GM12878 (cell line): Measurements from ENCODE around the gene MICAL3. TPM values are rescaled to one million over a fixed set of nuclear protein-coding genes. Genes with fewer than 3 reads are reported as not detected.

Experiments used
- ATAC-seq: fragments of 200-7000 bp; cut with Tn5 transposase; 3 replicates; pipeline ENCODE4 v1.9.1; 2020; ENCODE audit warnings: mild to moderate bottlenecking, moderate library complexity
- BruUV-seq: library from RNA; stranded (reverse); fragments of 400-500 nt; replicated peaks from 2 replicates; lab custom pipeline; 2021; lab: Mats Ljungman, UMichigan
- CTCF ChIA-PET: fragments of 300-600 bp; sonication (Branson Sonifier 250); formaldehyde crosslinking; extraction: SDS; loops from one replicate; lab custom pipeline; 2021; ENCODE audit warnings: inconsistent platforms; lab: Yijun Ruan, JAX
- POLR2A ChIA-PET: fragments of 350-600 bp; formaldehyde crosslinking; extraction: SDS; loops from one replicate; lab custom pipeline; 2021; ENCODE audit warnings: inconsistent platforms; lab: Charles Lee
- RAD21 ChIA-PET: fragments of 300-600 bp; sonication (Branson Sonifier 250); formaldehyde crosslinking; loops from one replicate; lab custom pipeline; 2023; ENCODE audit warnings: antibody characterized with exemption; ENCODE audit not compliant: unreplicated experiment; lab: Charles Lee
- SMC1A ChIA-PET: fragments of 300-600 bp; sonication (Branson Sonifier 250); formaldehyde crosslinking; loops from one replicate; lab custom pipeline; 2023; ENCODE audit not compliant: unreplicated experiment, uncharacterized antibody; lab: Charles Lee
- DNase-seq: peaks from one replicate; pipeline ENCODE4 v3.0.0-alpha.2; 2011; ENCODE audit warnings: low read depth, low spot score
- FAIRE-seq: peaks from 3 replicates; lab custom pipeline; 2011; peaks lifted over from hg19 to GRCh38; lab: Jason Lieb, UNC
- H2AFZ ChIP-seq: 2 replicates; pipeline ENCODE4 v1.6.0; 2011; ENCODE audit warnings: low read depth, low read length, control low read depth; ENCODE audit not compliant: control insufficient read depth
- H3K27ac ChIP-seq: 2 replicates; pipeline ENCODE4 v1.5.1; 2011; ENCODE audit warnings: control low read depth; ENCODE audit not compliant: control insufficient read depth, insufficient read depth
- H3K27me3 ChIP-seq, 2 experiments: replicated peaks in 1 of 2; 2 replicates each; pipeline versions ENCODE4 v1.6.0 to v1.6.1; 2011; ENCODE audit warnings: low read length in 1 of 2; ENCODE audit not compliant: control insufficient read depth in 2 of 2, insufficient read depth in 2 of 2
- H3K36me3 ChIP-seq, 2 experiments: 2 replicates each; pipeline ENCODE4 v1.5.1; 2011; ENCODE audit warnings: low read length in 1 of 2; ENCODE audit not compliant: control insufficient read depth in 2 of 2, insufficient read depth in 2 of 2
- H3K4me1 ChIP-seq: 2 replicates; pipeline ENCODE4 v1.6.1; 2011; ENCODE audit warnings: mild to moderate bottlenecking, low read length, moderate library complexity, mixed read lengths; ENCODE audit not compliant: control insufficient read depth, insufficient read depth
- H3K4me2 ChIP-seq: 2 replicates; pipeline ENCODE4 v1.6.0; 2011; ENCODE audit warnings: control low read depth; ENCODE audit not compliant: control insufficient read depth, insufficient read depth
- H3K4me3 ChIP-seq: fragments of 200-600 bp; sonication (generic); 2 replicates; pipeline ENCODE4 v1.5.1; 2016
- H3K79me2 ChIP-seq: 2 replicates; pipeline ENCODE4 v1.6.0; 2011; ENCODE audit warnings: low read length; ENCODE audit not compliant: control insufficient read depth, insufficient read depth
- H3K9ac ChIP-seq: 2 replicates; pipeline ENCODE4 v1.8.0; 2011; ENCODE audit warnings: low read length, control low read depth, mixed read lengths; ENCODE audit not compliant: control insufficient read depth, insufficient read depth
- H3K9me3 ChIP-seq: replicated peaks from 3 replicates; pipeline ENCODE4 v1.5.1; 2011; ENCODE audit warnings: mild to moderate bottlenecking, low read length; ENCODE audit not compliant: control insufficient read depth, insufficient read depth
- H4K20me1 ChIP-seq: 2 replicates; pipeline ENCODE4 v1.6.0; 2011; ENCODE audit not compliant: control insufficient read depth, insufficient read depth
- BCL11A ChIP-seq: IDR thresholded peaks from 2 replicates; pipeline ENCODE4 v1.6.1; 2011; ENCODE audit warnings: low read depth, low read length
- GABPA ChIP-seq: IDR thresholded peaks from 2 replicates; pipeline ENCODE4 v1.6.1; 2014; ENCODE audit warnings: antibody characterized with exemption, low read depth, mild to moderate bottlenecking, inconsistent platforms
- JUNB ChIP-seq: IDR thresholded peaks from 2 replicates; pipeline ENCODE4 v1.6.1; 2016; ENCODE audit warnings: antibody characterized with exemption, mild to moderate bottlenecking
- MEF2A ChIP-seq: IDR thresholded peaks from 2 replicates; pipeline ENCODE4 v1.6.1; 2011; ENCODE audit warnings: low read depth, mild to moderate bottlenecking, low read length, moderate library complexity; ENCODE audit not compliant: insufficient read depth
- NR2F1 ChIP-seq: fragments of 450-650 bp; conservative IDR thresholded peaks from 2 replicates; pipeline ENCODE4 v1.6.1; 2017; ENCODE audit warnings: mild to moderate bottlenecking
- POLR2A ChIP-seq: IDR thresholded peaks from 2 replicates; pipeline ENCODE4 v1.6.1; 2011; ENCODE audit warnings: low read depth, mild to moderate bottlenecking, low read length
- SMARCA5 ChIP-seq: fragments of 450-650 bp; IDR thresholded peaks from 2 replicates; pipeline ENCODE4 v1.6.1; 2017; ENCODE audit warnings: mild to moderate bottlenecking
- STAT3 ChIP-seq: IDR thresholded peaks from 2 replicates; pipeline ENCODE4 v1.6.1; 2011; ENCODE audit warnings: low read depth, low read length, improper control_type of control experiment
- SUZ12 ChIP-seq: fragments of 200-600 bp; sonication (generic); IDR thresholded peaks from one replicate; pipeline ENCODE4 v1.6.1; 2018; ENCODE audit warnings: antibody characterized with exemption, mild to moderate bottlenecking; ENCODE audit not compliant: unreplicated experiment
- ZNF207 ChIP-seq: fragments of 450-650 bp; IDR thresholded peaks from 2 replicates; pipeline ENCODE4 v1.6.1; 2014; ENCODE audit warnings: antibody characterized with exemption, mild to moderate bottlenecking, borderline replicate concordance
- ZNF217 ChIP-seq: fragments of 450-650 bp; IDR thresholded peaks from 2 replicates; pipeline ENCODE4 v1.6.1; 2017; ENCODE audit warnings: antibody characterized with exemption, mild to moderate bottlenecking
- ZSCAN29 ChIP-seq: fragments of 450-650 bp; IDR thresholded peaks from 2 replicates; pipeline ENCODE4 v1.6.1; 2017; ENCODE audit warnings: mild to moderate bottlenecking, moderate library complexity
- WGBS: methylation state at CpG from one replicate; pipeline ENCODE4 v1.1.6; 2016; ENCODE audit warnings: low lambda C conversion rate; ENCODE audit not compliant: insufficient replicate concordance, insufficient coverage; ENCODE audit errors: missing lambda C conversion rate; 5-methylcytosine and 5-hydroxymethylcytosine counted together
- in situ Hi-C: fragments of 300-500 bp; cut with MboI; formaldehyde crosslinking; loops from 9 replicates; pipeline ENCODE4 v1.14.3; 2018; ENCODE audit warnings: mixed read lengths
- intact Hi-C: fragments of 100-400 bp; cut with micrococcal nuclease; formaldehyde crosslinking; loops from one replicate; pipeline ENCODE4 v1.14.2; 2022; ENCODE audit not compliant: unreplicated experiment
- polyA plus RNA-seq, 11 experiments: library from polyadenylated mRNA; depleted of rRNA in 4 of 11; unstranded in 6 of 11; stranded (reverse) in 5 of 11; fragments of >200 nt; fragmentation: Nextera tagmentation in 4 of 11; fragmentation: Illumina TruSeq in 1 of 11; extraction: Ambion mirVana in 4 of 11; extraction: Trizol in 1 of 11; gene quantifications; 1 replicate in 1 of 11; 2 replicates in 10 of 11; pipeline versions ENCODE4 v1.2.1 to v1.2.3, GENCODE V29; 2011 to 2016; ENCODE audit warnings: inconsistent platforms in 2 of 11, missing spikeins in 2 of 11, low read depth in 1 of 11
- total RNA-seq, 4 experiments: library from RNA; depleted of rRNA in 3 of 4; stranded (reverse); fragments of >200 nt in 3 of 4; fragmentation: Illumina TruSeq in 1 of 4; extraction: Trizol in 1 of 4; gene quantifications; 2 replicates each; pipeline versions ENCODE4 v1.2.1 to v1.2.3, GENCODE V29; 2013 to 2021
- TF ChIP-seq, protein P1 (sequence below): IDR thresholded peaks from 2 replicates; pipeline ENCODE4 v1.6.1; 2012; ENCODE audit warnings: low read length, inconsistent platforms
- TF ChIP-seq, protein P2 (sequence below): fragments of 450-650 bp; IDR thresholded peaks from 2 replicates; pipeline ENCODE4 v1.6.1; 2016; ENCODE audit warnings: mild to moderate bottlenecking, moderate library complexity, borderline replicate concordance
- TF ChIP-seq, protein P3 (sequence below): fragments of 450-650 bp; IDR thresholded peaks from 2 replicates; pipeline ENCODE4 v1.6.1; 2017; ENCODE audit warnings: borderline replicate concordance
- TF ChIP-seq, protein P4 (sequence below): fragments of 450-650 bp; IDR thresholded peaks from 2 replicates; pipeline ENCODE4 v1.6.1; 2018; ENCODE audit warnings: borderline replicate concordance, mild to moderate bottlenecking; ENCODE audit not compliant: partially characterized antibody

Gene MICAL3
- total and polyA plus RNA-seq, 10 of the 15 experiments (the other 5 are each of a cell fraction or from before 2014, with no cell fraction given) = 2.6 to 92.2 (median 24.0) TPM

- ATAC-seq (no peak), FAIRE-seq (no peak), DNase-seq (no peak)
- no TSS peak for BruUV-seq
- POLR2A ChIA-PET = interaction anchor here (0.5 to 0.6 kb wide), 2 partner anchors 31 to 98 kb away, joined by 3 to 5 read pairs; no protein-coding TSS in a partner anchor
- in situ Hi-C loops (no loop called here), intact Hi-C loops (no loop called here)
- H3K27me3 ChIP-seq = no peaks in the 10 kb centered on the region
- CTCF ChIA-PET = interaction anchor here (3.5 kb wide), 1 partner anchor 157 kb away, joined by 25 read pairs; no protein-coding TSS in a partner anchor
- 31% methylated on average over 5 of the region's 5 CpGs for WGBS
- H3K79me2 ChIP-seq = peaks cover 14% of the 10 kb centered on the region
- SMC1A ChIA-PET = interaction anchor here (1.6 kb wide), 1 partner anchor 57 kb away, joined by 4 read pairs; no protein-coding TSS in a partner anchor
- RAD21 ChIA-PET = interaction anchor here (1.4 to 2.2 kb wide), 3 partner anchors 104 to 157 kb away, joined by 4 to 9 read pairs (median 5); no protein-coding TSS in a partner anchor
- H3K9me3 ChIP-seq = no peaks in the 10 kb centered on the region
- no peaks in the 10 kb centered on the region; a peak in 1 of 4 replicates for H3K36me3 ChIP-seq
- H3K9ac ChIP-seq = no peak overlapping the region
- H3K4me1 ChIP-seq = peaks cover 23% of the 10 kb centered on the region
- H3K27ac ChIP-seq = no peak overlapping the region
- H4K20me1 ChIP-seq = 0 out of 2 replicates have a peak, but pooled peaks cover 4% of the 10 kb centered on the region
- no peak overlapping the region for H2AFZ ChIP-seq
- H3K4me3 ChIP-seq = no peak overlapping the region
- H3K4me2 ChIP-seq = no peak overlapping the region
- TF ChIP-seq, protein P1, sequence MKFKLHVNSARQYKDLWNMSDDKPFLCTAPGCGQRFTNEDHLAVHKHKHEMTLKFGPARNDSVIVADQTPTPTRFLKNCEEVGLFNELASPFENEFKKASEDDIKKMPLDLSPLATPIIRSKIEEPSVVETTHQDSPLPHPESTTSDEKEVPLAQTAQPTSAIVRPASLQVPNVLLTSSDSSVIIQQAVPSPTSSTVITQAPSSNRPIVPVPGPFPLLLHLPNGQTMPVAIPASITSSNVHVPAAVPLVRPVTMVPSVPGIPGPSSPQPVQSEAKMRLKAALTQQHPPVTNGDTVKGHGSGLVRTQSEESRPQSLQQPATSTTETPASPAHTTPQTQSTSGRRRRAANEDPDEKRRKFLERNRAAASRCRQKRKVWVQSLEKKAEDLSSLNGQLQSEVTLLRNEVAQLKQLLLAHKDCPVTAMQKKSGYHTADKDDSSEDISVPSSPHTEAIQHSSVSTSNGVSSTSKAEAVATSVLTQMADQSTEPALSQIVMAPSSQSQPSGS = no peak
- TF ChIP-seq MEF2A (no peak), ZNF217 (no peak), ZNF207 (no peak), JUNB (no peak), POLR2A (no peak), NR2F1 (no peak), SUZ12 (no peak), GABPA (no peak), BCL11A (no peak), SMARCA5 (no peak), STAT3 (no peak), ZSCAN29 (no peak)
- TF ChIP-seq, protein P2, sequence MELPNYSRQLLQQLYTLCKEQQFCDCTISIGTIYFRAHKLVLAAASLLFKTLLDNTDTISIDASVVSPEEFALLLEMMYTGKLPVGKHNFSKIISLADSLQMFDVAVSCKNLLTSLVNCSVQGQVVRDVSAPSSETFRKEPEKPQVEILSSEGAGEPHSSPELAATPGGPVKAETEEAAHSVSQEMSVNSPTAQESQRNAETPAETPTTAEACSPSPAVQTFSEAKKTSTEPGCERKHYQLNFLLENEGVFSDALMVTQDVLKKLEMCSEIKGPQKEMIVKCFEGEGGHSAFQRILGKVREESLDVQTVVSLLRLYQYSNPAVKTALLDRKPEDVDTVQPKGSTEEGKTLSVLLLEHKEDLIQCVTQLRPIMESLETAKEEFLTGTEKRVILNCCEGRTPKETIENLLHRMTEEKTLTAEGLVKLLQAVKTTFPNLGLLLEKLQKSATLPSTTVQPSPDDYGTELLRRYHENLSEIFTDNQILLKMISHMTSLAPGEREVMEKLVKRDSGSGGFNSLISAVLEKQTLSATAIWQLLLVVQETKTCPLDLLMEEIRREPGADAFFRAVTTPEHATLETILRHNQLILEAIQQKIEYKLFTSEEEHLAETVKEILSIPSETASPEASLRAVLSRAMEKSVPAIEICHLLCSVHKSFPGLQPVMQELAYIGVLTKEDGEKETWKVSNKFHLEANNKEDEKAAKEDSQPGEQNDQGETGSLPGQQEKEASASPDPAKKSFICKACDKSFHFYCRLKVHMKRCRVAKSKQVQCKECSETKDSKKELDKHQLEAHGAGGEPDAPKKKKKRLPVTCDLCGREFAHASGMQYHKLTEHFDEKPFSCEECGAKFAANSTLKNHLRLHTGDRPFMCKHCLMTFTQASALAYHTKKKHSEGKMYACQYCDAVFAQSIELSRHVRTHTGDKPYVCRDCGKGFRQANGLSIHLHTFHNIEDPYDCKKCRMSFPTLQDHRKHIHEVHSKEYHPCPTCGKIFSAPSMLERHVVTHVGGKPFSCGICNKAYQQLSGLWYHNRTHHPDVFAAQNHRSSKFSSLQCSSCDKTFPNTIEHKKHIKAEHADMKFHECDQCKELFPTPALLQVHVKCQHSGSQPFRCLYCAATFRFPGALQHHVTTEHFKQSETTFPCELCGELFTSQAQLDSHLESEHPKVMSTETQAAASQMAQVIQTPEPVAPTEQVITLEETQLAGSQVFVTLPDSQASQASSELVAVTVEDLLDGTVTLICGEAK = no peak
- TF ChIP-seq, protein P3, sequence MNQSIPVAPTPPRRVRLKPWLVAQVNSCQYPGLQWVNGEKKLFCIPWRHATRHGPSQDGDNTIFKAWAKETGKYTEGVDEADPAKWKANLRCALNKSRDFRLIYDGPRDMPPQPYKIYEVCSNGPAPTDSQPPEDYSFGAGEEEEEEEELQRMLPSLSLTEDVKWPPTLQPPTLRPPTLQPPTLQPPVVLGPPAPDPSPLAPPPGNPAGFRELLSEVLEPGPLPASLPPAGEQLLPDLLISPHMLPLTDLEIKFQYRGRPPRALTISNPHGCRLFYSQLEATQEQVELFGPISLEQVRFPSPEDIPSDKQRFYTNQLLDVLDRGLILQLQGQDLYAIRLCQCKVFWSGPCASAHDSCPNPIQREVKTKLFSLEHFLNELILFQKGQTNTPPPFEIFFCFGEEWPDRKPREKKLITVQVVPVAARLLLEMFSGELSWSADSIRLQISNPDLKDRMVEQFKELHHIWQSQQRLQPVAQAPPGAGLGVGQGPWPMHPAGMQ = no peak
- TF ChIP-seq, protein P4, sequence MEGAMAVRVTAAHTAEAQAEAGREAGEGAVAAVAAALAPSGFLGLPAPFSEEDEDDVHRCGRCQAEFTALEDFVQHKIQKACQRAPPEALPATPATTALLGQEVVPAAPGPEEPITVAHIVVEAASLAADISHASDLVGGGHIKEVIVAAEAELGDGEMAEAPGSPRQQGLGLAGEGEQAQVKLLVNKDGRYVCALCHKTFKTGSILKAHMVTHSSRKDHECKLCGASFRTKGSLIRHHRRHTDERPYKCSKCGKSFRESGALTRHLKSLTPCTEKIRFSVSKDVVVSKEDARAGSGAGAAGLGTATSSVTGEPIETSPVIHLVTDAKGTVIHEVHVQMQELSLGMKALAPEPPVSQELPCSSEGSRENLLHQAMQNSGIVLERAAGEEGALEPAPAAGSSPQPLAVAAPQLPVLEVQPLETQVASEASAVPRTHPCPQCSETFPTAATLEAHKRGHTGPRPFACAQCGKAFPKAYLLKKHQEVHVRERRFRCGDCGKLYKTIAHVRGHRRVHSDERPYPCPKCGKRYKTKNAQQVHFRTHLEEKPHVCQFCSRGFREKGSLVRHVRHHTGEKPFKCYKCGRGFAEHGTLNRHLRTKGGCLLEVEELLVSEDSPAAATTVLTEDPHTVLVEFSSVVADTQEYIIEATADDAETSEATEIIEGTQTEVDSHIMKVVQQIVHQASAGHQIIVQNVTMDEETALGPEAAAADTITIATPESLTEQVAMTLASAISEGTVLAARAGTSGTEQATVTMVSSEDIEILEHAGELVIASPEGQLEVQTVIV = no peak
These were observed 105.5 kb downstream of the MICAL3 start for GRCh38 chr22:17918840-17919239.
